Measurements from ENCODE around the gene SPAG17. TPM values are rescaled to one million over a fixed set of nuclear protein-coding genes. Genes with fewer than 3 reads are reported as not detected.

Gene SPAG17
- polyA plus RNA-seq, 1 experiment = not detected

GRCh38 chr1:118190561-118190960, 5.5 kb upstream of the SPAG17 start:
- POLR2A ChIA-PET = no interaction called here
- Histone ChIP-seq H3K4me3 (ENCODE audit: low read depth, low read length) (no peak overlapping the region), H3K9me3 (ENCODE audit: control insufficient read depth, insufficient read depth, low read length) (no peaks in the 10 kb centered on the region), H3K27ac (ENCODE audit: low read depth, low read length) (no peak overlapping the region), H3K27me3 (ENCODE audit: control insufficient read depth, insufficient read depth, low read length) (no peaks in the 10 kb centered on the region)
- TF ChIP-seq, protein P1, sequence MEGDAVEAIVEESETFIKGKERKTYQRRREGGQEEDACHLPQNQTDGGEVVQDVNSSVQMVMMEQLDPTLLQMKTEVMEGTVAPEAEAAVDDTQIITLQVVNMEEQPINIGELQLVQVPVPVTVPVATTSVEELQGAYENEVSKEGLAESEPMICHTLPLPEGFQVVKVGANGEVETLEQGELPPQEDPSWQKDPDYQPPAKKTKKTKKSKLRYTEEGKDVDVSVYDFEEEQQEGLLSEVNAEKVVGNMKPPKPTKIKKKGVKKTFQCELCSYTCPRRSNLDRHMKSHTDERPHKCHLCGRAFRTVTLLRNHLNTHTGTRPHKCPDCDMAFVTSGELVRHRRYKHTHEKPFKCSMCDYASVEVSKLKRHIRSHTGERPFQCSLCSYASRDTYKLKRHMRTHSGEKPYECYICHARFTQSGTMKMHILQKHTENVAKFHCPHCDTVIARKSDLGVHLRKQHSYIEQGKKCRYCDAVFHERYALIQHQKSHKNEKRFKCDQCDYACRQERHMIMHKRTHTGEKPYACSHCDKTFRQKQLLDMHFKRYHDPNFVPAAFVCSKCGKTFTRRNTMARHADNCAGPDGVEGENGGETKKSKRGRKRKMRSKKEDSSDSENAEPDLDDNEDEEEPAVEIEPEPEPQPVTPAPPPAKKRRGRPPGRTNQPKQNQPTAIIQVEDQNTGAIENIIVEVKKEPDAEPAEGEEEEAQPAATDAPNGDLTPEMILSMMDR (IDR thresholded peaks at IDR 0.05; ENCODE audit: low read depth, low read length) = no peak
- no peak for DNase-seq (ENCODE audit: low read depth, low spot score)
- CTCF ChIA-PET = no interaction called here

DNA sequence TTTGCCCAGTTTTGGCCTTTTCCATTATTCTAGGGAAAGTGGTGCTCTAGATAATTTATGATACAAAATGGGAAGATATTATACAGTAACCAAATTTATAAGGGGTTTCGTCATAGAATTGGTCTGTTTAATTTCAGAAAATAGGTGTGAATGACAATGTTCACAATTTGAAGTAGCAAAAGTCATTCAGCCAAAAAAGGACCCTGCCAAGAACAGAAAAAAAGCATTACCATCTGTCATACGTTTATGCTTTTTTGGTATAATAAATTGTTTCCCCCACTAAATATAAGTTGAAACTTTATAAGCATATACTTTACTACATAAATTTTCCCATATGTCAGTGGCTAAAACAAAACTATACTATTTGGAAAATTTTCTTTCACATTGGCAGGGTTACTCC, 4.5 kb upstream of the SPAG17 start:
- ChIA-PET POLR2A (no interaction called here), CTCF (no interaction called here)
- DNase-seq (ENCODE audit: low read depth, low spot score) = no peak
- no peaks in the 10 kb centered on the region for H3K27me3 ChIP-seq (ENCODE audit: control insufficient read depth, insufficient read depth, low read length)
- H3K9me3 ChIP-seq (ENCODE audit: control insufficient read depth, insufficient read depth, low read length) = no peaks in the 10 kb centered on the region
- TF ChIP-seq, protein P1 (IDR thresholded peaks at IDR 0.05; ENCODE audit: low read depth, low read length) = no peak
- no peak overlapping the region for H3K4me3 ChIP-seq (ENCODE audit: low read depth, low read length)
- H3K27ac ChIP-seq (ENCODE audit: low read depth, low read length) = no peak overlapping the region

GRCh38 chr1:118188411-118188810, 3.4 kb upstream of the SPAG17 start:
- ChIA-PET POLR2A (no interaction called here), CTCF (interaction anchor here (0.5 to 0.7 kb wide), 2 partner anchors 281 to 1152 kb away, joined by 3 read pairs; no protein-coding TSS in a partner anchor)
- Histone ChIP-seq H3K9me3 (ENCODE audit: control insufficient read depth, insufficient read depth, low read length) (no peaks in the 10 kb centered on the region), H3K27me3 (ENCODE audit: control insufficient read depth, insufficient read depth, low read length) (no peaks in the 10 kb centered on the region), H3K4me3 (ENCODE audit: low read depth, low read length) (no peak overlapping the region), H3K27ac (ENCODE audit: low read depth, low read length) (no peak overlapping the region)
- TF ChIP-seq, protein P1 (IDR thresholded peaks at IDR 0.05; ENCODE audit: low read depth, low read length) = no peak
- no peak for DNase-seq (ENCODE audit: low read depth, low spot score)

- Histone ChIP-seq H3K9me3 (ENCODE audit: control insufficient read depth, insufficient read depth, low read length) (no peaks in the 10 kb centered on the region), H3K27me3 (ENCODE audit: control insufficient read depth, insufficient read depth, low read length) (no peaks in the 10 kb centered on the region), H3K27ac (ENCODE audit: low read depth, low read length) (no peak overlapping the region), H3K4me3 (ENCODE audit: low read depth, low read length) (no peak overlapping the region)
- ChIA-PET CTCF (no interaction called here), POLR2A (no interaction called here)
- no peak for DNase-seq (ENCODE audit: low read depth, low spot score)
- TF ChIP-seq, protein P1 (IDR thresholded peaks at IDR 0.05; ENCODE audit: low read depth, low read length) = no peak
These were observed 998 bp upstream of the SPAG17 start for GRCh38 chr1:118186026-118186425.

DNA sequence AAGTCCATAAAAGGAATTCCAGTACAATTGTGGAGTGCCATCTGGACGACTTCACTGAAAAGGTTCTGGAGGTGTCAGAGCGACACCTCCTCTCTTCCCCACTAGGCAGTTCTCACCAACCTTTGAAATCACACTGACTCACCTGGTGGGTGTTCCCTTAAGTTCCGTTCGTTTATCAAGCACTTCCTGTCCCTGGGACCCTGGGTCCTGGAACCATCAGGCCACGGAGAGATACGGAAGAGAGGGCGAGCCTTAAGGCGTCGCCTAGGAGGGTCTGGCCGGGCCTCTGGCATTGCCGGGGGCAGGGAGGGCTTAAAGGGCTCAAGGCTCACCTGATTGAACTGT, 317 bp downstream of the SPAG17 start:
- Histone ChIP-seq H3K4me3 (ENCODE audit: low read depth, low read length) (peak overlapping the region; percentile 48), H3K9me3 (ENCODE audit: control insufficient read depth, insufficient read depth, low read length) (no peaks in the 10 kb centered on the region), H3K27ac (ENCODE audit: low read depth, low read length) (no peak overlapping the region), H3K27me3 (ENCODE audit: control insufficient read depth, insufficient read depth, low read length) (no peaks in the 10 kb centered on the region)
- ChIA-PET CTCF (interaction anchor here (0.5 kb wide), 1 partner anchor 1523 kb away, joined by 4 read pairs; no protein-coding TSS in a partner anchor), POLR2A (no interaction called here)
- TF ChIP-seq, protein P1 (IDR thresholded peaks at IDR 0.05; ENCODE audit: low read depth, low read length) = no peak
- DNase-seq (ENCODE audit: low read depth, low spot score) = no peak

Data from AG04450 (cell line).